ENCODE measurements around the gene DUSP2.

DUSP2 gene

DNA sequence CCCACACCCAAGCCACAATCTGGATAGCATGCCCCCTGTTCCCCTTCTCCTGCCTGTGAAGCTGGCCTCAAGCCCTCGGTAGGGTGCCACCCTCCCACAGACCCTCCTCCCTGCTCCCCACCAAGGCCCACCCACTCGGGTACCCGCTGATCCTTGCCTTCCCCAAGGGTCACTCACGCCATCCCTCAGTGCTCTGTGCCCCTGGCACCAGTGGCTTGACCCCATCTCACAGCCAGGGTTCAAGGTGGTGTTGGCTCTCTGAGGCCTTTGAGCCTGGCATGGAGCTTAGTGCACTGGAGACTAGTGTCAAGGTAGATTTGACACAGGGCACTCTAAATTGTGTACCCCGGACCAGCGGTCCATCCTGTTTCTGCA is 40.8 kb downstream of the DUSP2 start:
- TF ChIP-seq, protein P1, sequence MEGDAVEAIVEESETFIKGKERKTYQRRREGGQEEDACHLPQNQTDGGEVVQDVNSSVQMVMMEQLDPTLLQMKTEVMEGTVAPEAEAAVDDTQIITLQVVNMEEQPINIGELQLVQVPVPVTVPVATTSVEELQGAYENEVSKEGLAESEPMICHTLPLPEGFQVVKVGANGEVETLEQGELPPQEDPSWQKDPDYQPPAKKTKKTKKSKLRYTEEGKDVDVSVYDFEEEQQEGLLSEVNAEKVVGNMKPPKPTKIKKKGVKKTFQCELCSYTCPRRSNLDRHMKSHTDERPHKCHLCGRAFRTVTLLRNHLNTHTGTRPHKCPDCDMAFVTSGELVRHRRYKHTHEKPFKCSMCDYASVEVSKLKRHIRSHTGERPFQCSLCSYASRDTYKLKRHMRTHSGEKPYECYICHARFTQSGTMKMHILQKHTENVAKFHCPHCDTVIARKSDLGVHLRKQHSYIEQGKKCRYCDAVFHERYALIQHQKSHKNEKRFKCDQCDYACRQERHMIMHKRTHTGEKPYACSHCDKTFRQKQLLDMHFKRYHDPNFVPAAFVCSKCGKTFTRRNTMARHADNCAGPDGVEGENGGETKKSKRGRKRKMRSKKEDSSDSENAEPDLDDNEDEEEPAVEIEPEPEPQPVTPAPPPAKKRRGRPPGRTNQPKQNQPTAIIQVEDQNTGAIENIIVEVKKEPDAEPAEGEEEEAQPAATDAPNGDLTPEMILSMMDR (IDR thresholded peaks at IDR 0.05; ENCODE audit: low read depth, low read length, missing control alignments) = no peak
- in situ Hi-C loops (cut with HindIII; ENCODE audit: low sequenced_read_pairs) = no loop called here
- H3K4me3 ChIP-seq (ENCODE audit: low read depth, low read length) = no peak overlapping the region
- DNase-seq (ENCODE audit: low read depth) = no peak

DNA sequence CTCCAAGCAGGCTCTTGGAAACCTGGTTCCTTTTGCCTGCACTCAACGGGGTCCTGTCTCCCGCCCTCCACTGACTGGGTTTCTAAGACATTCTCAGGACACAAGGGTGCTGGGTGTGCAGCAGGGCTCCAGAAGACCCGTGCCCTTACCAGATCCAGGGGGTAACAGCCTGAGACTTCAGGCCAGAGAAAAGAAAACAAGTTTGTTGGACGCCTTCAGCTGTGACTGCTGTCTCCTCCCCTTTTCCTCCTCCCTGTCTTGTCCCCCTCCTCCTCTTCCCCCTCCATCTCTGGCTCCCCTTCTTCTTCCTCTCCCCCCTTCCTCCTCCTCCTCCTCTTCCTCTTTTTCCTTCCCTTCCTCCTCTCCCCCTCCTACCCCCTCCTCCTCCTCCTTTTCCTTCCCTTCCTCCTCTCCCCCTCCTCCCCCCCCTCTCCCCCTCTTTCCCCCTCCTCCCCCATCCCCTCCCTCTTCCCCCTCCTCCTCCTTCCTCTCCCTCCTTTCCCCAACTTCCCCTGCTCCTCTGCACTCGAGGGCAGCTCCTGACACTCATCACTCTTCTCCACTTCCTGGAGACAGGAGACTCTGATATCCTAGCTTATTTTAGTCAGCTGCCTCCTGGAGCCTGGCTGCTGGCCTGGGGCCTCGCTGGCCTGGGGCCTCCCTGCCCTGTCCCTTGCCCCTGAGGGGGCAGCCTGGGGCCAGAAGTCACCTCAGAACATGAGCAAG is 41.3 kb downstream of the DUSP2 start:
- TF ChIP-seq, protein P1 (IDR thresholded peaks at IDR 0.05; ENCODE audit: low read depth, low read length, missing control alignments) = no peak
- no peak overlapping the region for H3K4me3 ChIP-seq (ENCODE audit: low read depth, low read length)
- in situ Hi-C loops (cut with HindIII; ENCODE audit: low sequenced_read_pairs) = no loop called here
- DNase-seq (ENCODE audit: low read depth) = no peak

DNA sequence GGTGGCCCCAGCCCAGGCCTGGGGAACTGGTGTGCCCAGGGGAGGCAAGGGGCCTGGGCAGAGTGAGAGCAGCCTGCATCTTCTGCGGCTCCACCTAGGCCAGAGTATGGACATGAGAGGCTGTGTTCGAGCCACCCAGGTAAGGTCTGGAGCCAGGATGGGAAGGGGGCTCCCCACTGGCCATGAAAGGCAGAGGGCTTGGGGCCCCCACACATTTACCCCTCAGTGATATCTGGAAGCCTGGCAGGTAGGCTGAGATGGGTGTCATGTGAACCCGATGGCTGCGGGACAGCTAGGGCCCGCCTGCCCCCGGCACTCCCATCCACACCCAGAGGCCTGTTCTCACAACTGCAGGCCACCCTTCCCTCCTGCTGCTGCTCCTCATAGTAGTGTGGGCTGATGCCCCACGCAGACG is 42.0 kb downstream of the DUSP2 start:
- DNase-seq (ENCODE audit: low read depth) = no peak
- TF ChIP-seq, protein P1 (IDR thresholded peaks at IDR 0.05; ENCODE audit: low read depth, low read length, missing control alignments) = no peak
- in situ Hi-C loops (cut with HindIII; ENCODE audit: low sequenced_read_pairs) = no loop called here
- no peak overlapping the region for H3K4me3 ChIP-seq (ENCODE audit: low read depth, low read length)

DNA sequence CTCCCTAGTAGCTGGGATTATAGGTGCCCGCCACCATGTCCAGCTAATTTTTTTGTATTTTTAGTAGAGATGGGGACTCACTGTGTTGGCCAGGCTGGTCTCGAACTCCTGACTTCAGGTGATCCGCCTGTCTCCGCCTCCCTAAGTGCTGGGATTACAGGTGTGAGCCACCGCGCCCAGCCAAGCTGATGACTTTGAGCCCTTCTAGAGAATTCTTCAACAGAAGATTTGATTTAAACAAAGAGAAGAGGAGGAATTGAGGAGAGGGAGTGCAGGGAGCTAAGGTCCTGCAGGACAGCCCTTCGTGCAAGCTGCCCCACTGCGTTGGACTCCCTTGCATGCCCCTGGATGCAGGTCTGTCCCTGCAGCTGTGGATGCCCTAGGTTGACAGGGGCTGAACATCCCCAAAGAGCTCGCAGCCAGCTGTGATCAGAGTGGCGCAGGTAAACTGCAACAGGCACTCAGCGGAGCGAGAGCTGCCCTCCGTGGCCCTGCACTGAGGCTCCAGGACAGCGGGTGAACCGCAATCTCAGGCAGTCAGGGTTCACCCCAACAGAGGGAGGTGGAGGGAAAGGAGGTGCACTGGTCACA is 42.5 kb downstream of the DUSP2 start:
- TF ChIP-seq, protein P1 (IDR thresholded peaks at IDR 0.05; ENCODE audit: low read depth, low read length, missing control alignments) = no peak
- in situ Hi-C loops (cut with HindIII; ENCODE audit: low sequenced_read_pairs) = no loop called here
- no peak overlapping the region for H3K4me3 ChIP-seq (ENCODE audit: low read depth, low read length)
- no peak for DNase-seq (ENCODE audit: low read depth)

DNA sequence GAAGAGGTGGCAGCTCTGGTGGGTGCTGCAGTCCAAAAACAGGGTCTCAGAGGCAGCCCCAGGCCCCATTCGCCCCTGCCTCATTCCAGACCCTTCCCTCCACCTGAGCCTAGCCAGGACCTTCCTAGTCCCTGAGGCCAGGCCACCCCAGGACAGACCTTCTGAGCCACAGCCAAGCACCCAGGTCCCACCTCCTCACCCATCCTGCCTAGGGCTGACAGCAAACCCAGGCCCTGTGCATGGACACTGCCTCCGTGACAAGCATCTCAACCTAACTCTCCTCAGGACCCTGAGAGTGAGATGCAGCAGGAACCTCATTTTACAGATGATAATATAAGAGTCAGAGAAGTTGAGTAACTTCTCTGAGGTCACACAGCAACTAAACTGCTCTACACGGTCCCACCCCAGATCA is 44.3 kb downstream of the DUSP2 start:
- TF ChIP-seq, protein P1 (IDR thresholded peaks at IDR 0.05; ENCODE audit: low read depth, low read length, missing control alignments) = no peak
- no peak overlapping the region for H3K4me3 ChIP-seq (ENCODE audit: low read depth, low read length)
- no peak for DNase-seq (ENCODE audit: low read depth)
- in situ Hi-C loops (cut with HindIII; ENCODE audit: low sequenced_read_pairs) = no loop called here

DNA sequence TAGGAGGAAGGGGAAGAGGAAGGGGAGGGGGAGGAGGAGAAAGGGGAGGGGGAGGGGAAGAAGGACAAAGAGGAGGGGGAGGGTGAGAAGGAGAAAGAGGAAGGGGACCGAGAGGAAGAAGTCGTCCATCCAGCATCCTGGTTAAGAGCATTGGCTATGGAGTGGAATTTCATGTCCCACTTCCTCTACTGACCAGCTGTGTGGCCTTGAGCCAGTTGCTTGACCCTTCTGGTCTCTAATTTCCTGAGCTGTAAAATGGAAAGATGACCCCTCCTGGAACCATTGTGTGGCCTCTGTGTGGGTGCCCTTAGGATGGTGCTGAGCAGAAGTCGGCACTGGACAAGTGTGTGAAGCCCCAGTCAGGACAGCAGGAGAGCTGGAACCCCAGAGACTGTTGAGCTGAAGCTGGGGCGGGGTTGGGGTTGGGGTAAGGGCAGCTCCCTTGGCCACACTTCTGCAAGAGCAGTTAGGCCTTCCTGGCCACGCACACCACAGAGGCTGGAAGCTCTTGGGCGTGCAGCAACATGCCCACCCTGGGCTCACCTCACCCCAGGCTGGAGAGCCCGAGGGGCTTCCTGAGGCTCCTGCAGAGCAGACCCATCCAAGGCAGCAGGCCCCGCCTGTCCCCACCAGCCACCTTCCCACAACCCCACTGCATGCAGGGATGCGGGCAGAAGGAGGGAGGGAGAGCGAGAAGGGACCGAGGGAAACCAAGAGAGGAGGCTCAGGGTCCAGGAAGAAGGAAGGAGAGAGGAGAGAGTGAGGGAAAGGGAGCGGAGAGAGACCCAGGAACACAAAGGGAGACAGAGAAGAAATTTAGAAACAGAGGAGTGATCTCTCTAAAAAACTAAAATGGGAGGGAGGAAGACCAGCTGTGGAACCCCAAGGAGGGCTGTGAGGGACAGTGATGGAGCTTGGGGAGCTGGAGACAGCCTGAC is 45.1 kb downstream of the DUSP2 start:
- no peak for DNase-seq (ENCODE audit: low read depth)
- H3K4me3 ChIP-seq (ENCODE audit: low read depth, low read length) = no peak overlapping the region
- TF ChIP-seq, protein P1 (IDR thresholded peaks at IDR 0.05; ENCODE audit: low read depth, low read length, missing control alignments) = no peak
- in situ Hi-C loops (cut with HindIII; ENCODE audit: low sequenced_read_pairs) = no loop called here
